ENCODE data around the gene IP6K3. TPM values are rescaled to one million over a fixed set of nuclear protein-coding genes. Genes with fewer than 3 reads are reported as not detected.

IP6K3 gene
- polyA plus RNA-seq, 3 donors = not detected

GRCh38 chr6:33774774-33775173 is 28.1 kb upstream of the IP6K3 start:
- 100% methylated on average over 2 of the region's 3 CpGs for WGBS (ENCODE audit: insufficient coverage)
- Histone ChIP-seq H3K79me2 (ENCODE audit: insufficient read depth, low read length) (no peaks in the 10 kb centered on the region), H4K20me1 (ENCODE audit: insufficient read depth, low read length) (peaks cover 59% of the 10 kb centered on the region)

GRCh38 chr6:33772902-33773472 is 26.3 kb upstream of the IP6K3 start:
- no peak for DNase-seq
- H3K27me3 ChIP-seq (ENCODE audit: control insufficient read depth in 2 of 2, insufficient read depth in 2 of 2, low read length in 2 of 2) = peaks cover 0 to 15% of the 10 kb centered on the region in 2 donors
- peaks cover 49% of the 10 kb centered on the region for H4K20me1 ChIP-seq (ENCODE audit: insufficient read depth, low read length)
- no peak overlapping the region for H3K27ac ChIP-seq (ENCODE audit: low read depth in 1 of 2, low read length in 2 of 2)
- no peak overlapping the region for H2AFZ ChIP-seq (ENCODE audit: insufficient read depth, low read depth, low read length, poor library complexity, severe bottlenecking)
- H3K9ac ChIP-seq (ENCODE audit: insufficient read depth, low read length, poor library complexity, severe bottlenecking) = no peak overlapping the region
- H3K4me1 ChIP-seq (ENCODE audit: control insufficient read depth in 1 of 2, insufficient read depth in 2 of 2, low read length in 2 of 2) = peaks cover 0 to 4% of the 10 kb centered on the region in 2 donors
- Mint-ChIP-seq H3K4me3 (no peak overlapping the region), H3K9me3 (no peaks in the 10 kb centered on the region), H3K27ac (peak overlapping the region in 3 of 7 donors; percentile 19 to 58 (median 49)), H3K27me3 (ENCODE audit: low read depth in 3 of 3) (peaks cover 3 to 16% (median 10%) of the 10 kb centered on the region in 3 donors), H3K4me1 (peaks cover 9% of the 10 kb centered on the region), H3K36me3 (peaks cover 58 to 62% of the 10 kb centered on the region in 2 donors)
- H3K9me3 ChIP-seq (replicated peaks in 1 of 2; ENCODE audit: control insufficient read depth in 1 of 2, insufficient read depth in 1 of 2, low read length in 2 of 2) = no peaks in the 10 kb centered on the region
- peaks cover 54 to 61% of the 10 kb centered on the region in 2 donors for H3K36me3 ChIP-seq (replicated peaks in 1 of 2; ENCODE audit: control insufficient read depth in 1 of 2, insufficient read depth in 2 of 2, low read length in 2 of 2)
- TF ChIP-seq CTCF (IDR thresholded peaks at IDR 0.05) = no peak
- WGBS (ENCODE audit: insufficient coverage) = 86% methylated on average over 5 of the region's 6 CpGs
- intact Hi-C loops (cut with micrococcal nuclease) = loop anchor here in 1 of 2 donors (10.0 kb wide), 1 partner anchor 382 kb away; no protein-coding TSS in a partner anchor
- H3K4me2 ChIP-seq (replicated peaks; ENCODE audit: extremely low read depth, low read length, poor library complexity, severe bottlenecking) = no peak overlapping the region
- no peak overlapping the region for H3K4me3 ChIP-seq (replicated peaks in 1 of 3; ENCODE audit: low read depth in 2 of 3, low read length in 3 of 3)
- no peaks in the 10 kb centered on the region for H3K79me2 ChIP-seq (ENCODE audit: insufficient read depth, low read length)

More at GRCh38 chr6:33774774-33775173, 28.1 kb upstream of the IP6K3 start:
- peaks cover 0 to 4% of the 10 kb centered on the region in 2 donors for H3K4me1 ChIP-seq (ENCODE audit: control insufficient read depth in 1 of 2, insufficient read depth in 2 of 2, low read length in 2 of 2)
- no peak overlapping the region for H3K9ac ChIP-seq (ENCODE audit: insufficient read depth, low read length, poor library complexity, severe bottlenecking)
- H2AFZ ChIP-seq (ENCODE audit: insufficient read depth, low read depth, low read length, poor library complexity, severe bottlenecking) = no peak overlapping the region
- Mint-ChIP-seq H3K4me1 (peaks cover 6% of the 10 kb centered on the region), H3K27ac (peak overlapping the region in 1 of 7 donors; percentile 1), H3K9me3 (no peaks in the 10 kb centered on the region), H3K4me3 (no peak overlapping the region), H3K36me3 (peaks cover 76 to 80% of the 10 kb centered on the region in 2 donors), H3K27me3 (ENCODE audit: low read depth in 3 of 3) (peaks cover 0 to 8% (median 5%) of the 10 kb centered on the region in 3 donors)
- no peak for DNase-seq
- no peak overlapping the region for H3K4me2 ChIP-seq (replicated peaks; ENCODE audit: extremely low read depth, low read length, poor library complexity, severe bottlenecking)
- no peak overlapping the region for H3K27ac ChIP-seq (ENCODE audit: low read depth in 1 of 2, low read length in 2 of 2)
- H3K27me3 ChIP-seq (ENCODE audit: control insufficient read depth in 2 of 2, insufficient read depth in 2 of 2, low read length in 2 of 2) = peaks cover 0 to 9% of the 10 kb centered on the region in 2 donors
- H3K4me3 ChIP-seq (replicated peaks in 1 of 3; ENCODE audit: low read depth in 2 of 3, low read length in 3 of 3) = no peak overlapping the region
- intact Hi-C loops (cut with micrococcal nuclease) = loop anchor here (5.0 to 10.0 kb wide), 2 partner anchors 43 to 380 kb away; no protein-coding TSS in a partner anchor
- H3K9me3 ChIP-seq (replicated peaks in 1 of 2; ENCODE audit: control insufficient read depth in 1 of 2, insufficient read depth in 1 of 2, low read length in 2 of 2) = no peaks in the 10 kb centered on the region
- no peak for TF ChIP-seq CTCF (IDR thresholded peaks at IDR 0.05)
- H3K36me3 ChIP-seq (replicated peaks in 1 of 2; ENCODE audit: control insufficient read depth in 1 of 2, insufficient read depth in 2 of 2, low read length in 2 of 2) = peaks cover 72 to 79% of the 10 kb centered on the region in 2 donors

Data from CD14-positive monocyte (primary cell).